GM12878 (cell line): Measurements from ENCODE around the gene SMG9. TPM values are rescaled to one million over a fixed set of nuclear protein-coding genes. Genes with fewer than 3 reads are reported as not detected.

Experiments used
- ATAC-seq: fragments of 200-7000 bp; cut with Tn5 transposase; 3 replicates; pipeline ENCODE4 v1.9.1; 2020; ENCODE audit warnings: mild to moderate bottlenecking, moderate library complexity
- BruUV-seq: library from RNA; stranded (reverse); fragments of 400-500 nt; replicated peaks from 2 replicates; lab custom pipeline; 2021; lab: Mats Ljungman, UMichigan
- CTCF ChIA-PET: fragments of 300-600 bp; sonication (Branson Sonifier 250); formaldehyde crosslinking; extraction: SDS; loops from one replicate; lab custom pipeline; 2021; ENCODE audit warnings: inconsistent platforms; lab: Yijun Ruan, JAX
- POLR2A ChIA-PET: fragments of 350-600 bp; formaldehyde crosslinking; extraction: SDS; loops from one replicate; lab custom pipeline; 2021; ENCODE audit warnings: inconsistent platforms; lab: Charles Lee
- RAD21 ChIA-PET: fragments of 300-600 bp; sonication (Branson Sonifier 250); formaldehyde crosslinking; loops from one replicate; lab custom pipeline; 2023; ENCODE audit warnings: antibody characterized with exemption; ENCODE audit not compliant: unreplicated experiment; lab: Charles Lee
- SMC1A ChIA-PET: fragments of 300-600 bp; sonication (Branson Sonifier 250); formaldehyde crosslinking; loops from one replicate; lab custom pipeline; 2023; ENCODE audit not compliant: unreplicated experiment, uncharacterized antibody; lab: Charles Lee
- DNase-seq: peaks from one replicate; pipeline ENCODE4 v3.0.0-alpha.2; 2011; ENCODE audit warnings: low read depth, low spot score
- FAIRE-seq: peaks from 3 replicates; lab custom pipeline; 2011; peaks lifted over from hg19 to GRCh38; lab: Jason Lieb, UNC
- H2AFZ ChIP-seq: 2 replicates; pipeline ENCODE4 v1.6.0; 2011; ENCODE audit warnings: low read depth, low read length, control low read depth; ENCODE audit not compliant: control insufficient read depth
- H3K27ac ChIP-seq: 2 replicates; pipeline ENCODE4 v1.5.1; 2011; ENCODE audit warnings: control low read depth; ENCODE audit not compliant: control insufficient read depth, insufficient read depth
- H3K27me3 ChIP-seq, 2 experiments: replicated peaks in 1 of 2; 2 replicates each; pipeline versions ENCODE4 v1.6.0 to v1.6.1; 2011; ENCODE audit warnings: low read length in 1 of 2; ENCODE audit not compliant: control insufficient read depth in 2 of 2, insufficient read depth in 2 of 2
- H3K36me3 ChIP-seq, 2 experiments: 2 replicates each; pipeline ENCODE4 v1.5.1; 2011; ENCODE audit warnings: low read length in 1 of 2; ENCODE audit not compliant: control insufficient read depth in 2 of 2, insufficient read depth in 2 of 2
- H3K4me1 ChIP-seq: 2 replicates; pipeline ENCODE4 v1.6.1; 2011; ENCODE audit warnings: mild to moderate bottlenecking, low read length, moderate library complexity, mixed read lengths; ENCODE audit not compliant: control insufficient read depth, insufficient read depth
- H3K4me2 ChIP-seq: 2 replicates; pipeline ENCODE4 v1.6.0; 2011; ENCODE audit warnings: control low read depth; ENCODE audit not compliant: control insufficient read depth, insufficient read depth
- H3K4me3 ChIP-seq: fragments of 200-600 bp; sonication (generic); 2 replicates; pipeline ENCODE4 v1.5.1; 2016
- H3K79me2 ChIP-seq: 2 replicates; pipeline ENCODE4 v1.6.0; 2011; ENCODE audit warnings: low read length; ENCODE audit not compliant: control insufficient read depth, insufficient read depth
- H3K9ac ChIP-seq: 2 replicates; pipeline ENCODE4 v1.8.0; 2011; ENCODE audit warnings: low read length, control low read depth, mixed read lengths; ENCODE audit not compliant: control insufficient read depth, insufficient read depth
- H3K9me3 ChIP-seq: replicated peaks from 3 replicates; pipeline ENCODE4 v1.5.1; 2011; ENCODE audit warnings: mild to moderate bottlenecking, low read length; ENCODE audit not compliant: control insufficient read depth, insufficient read depth
- H4K20me1 ChIP-seq: 2 replicates; pipeline ENCODE4 v1.6.0; 2011; ENCODE audit not compliant: control insufficient read depth, insufficient read depth
- CHD4 ChIP-seq: fragments of 200-600 bp; sonication (generic); IDR thresholded peaks from 2 replicates; pipeline ENCODE4 v1.6.1; 2016; ENCODE audit warnings: mild to moderate bottlenecking
- MEF2A ChIP-seq: IDR thresholded peaks from 2 replicates; pipeline ENCODE4 v1.6.1; 2011; ENCODE audit warnings: low read depth, mild to moderate bottlenecking, low read length, moderate library complexity; ENCODE audit not compliant: insufficient read depth
- RAD21 ChIP-seq: IDR thresholded peaks from 2 replicates; pipeline ENCODE4 v1.6.1; 2011; ENCODE audit warnings: mild to moderate bottlenecking, low read depth, low read length, moderate library complexity; ENCODE audit not compliant: insufficient read depth
- SPI1 ChIP-seq: IDR thresholded peaks from 2 replicates; pipeline ENCODE4 v1.6.1; 2011; ENCODE audit warnings: low read depth, mild to moderate bottlenecking, low read length, moderate library complexity, borderline replicate concordance; ENCODE audit not compliant: insufficient read depth
- SREBF2 ChIP-seq: IDR thresholded peaks from 2 replicates; pipeline ENCODE4 v1.6.1; 2012; ENCODE audit warnings: mild to moderate bottlenecking, low read length
- WGBS: methylation state at CpG from one replicate; pipeline ENCODE4 v1.1.6; 2016; ENCODE audit warnings: low lambda C conversion rate; ENCODE audit not compliant: insufficient replicate concordance, insufficient coverage; ENCODE audit errors: missing lambda C conversion rate; 5-methylcytosine and 5-hydroxymethylcytosine counted together
- in situ Hi-C: fragments of 300-500 bp; cut with MboI; formaldehyde crosslinking; loops from 9 replicates; pipeline ENCODE4 v1.14.3; 2018; ENCODE audit warnings: mixed read lengths
- intact Hi-C: fragments of 100-400 bp; cut with micrococcal nuclease; formaldehyde crosslinking; loops from one replicate; pipeline ENCODE4 v1.14.2; 2022; ENCODE audit not compliant: unreplicated experiment
- polyA plus RNA-seq, 11 experiments: library from polyadenylated mRNA; depleted of rRNA in 4 of 11; unstranded in 6 of 11; stranded (reverse) in 5 of 11; fragments of >200 nt; fragmentation: Nextera tagmentation in 4 of 11; fragmentation: Illumina TruSeq in 1 of 11; extraction: Ambion mirVana in 4 of 11; extraction: Trizol in 1 of 11; gene quantifications; 1 replicate in 1 of 11; 2 replicates in 10 of 11; pipeline versions ENCODE4 v1.2.1 to v1.2.3, GENCODE V29; 2011 to 2016; ENCODE audit warnings: inconsistent platforms in 2 of 11, missing spikeins in 2 of 11, low read depth in 1 of 11
- total RNA-seq, 4 experiments: library from RNA; depleted of rRNA in 3 of 4; stranded (reverse); fragments of >200 nt in 3 of 4; fragmentation: Illumina TruSeq in 1 of 4; extraction: Trizol in 1 of 4; gene quantifications; 2 replicates each; pipeline versions ENCODE4 v1.2.1 to v1.2.3, GENCODE V29; 2013 to 2021
- TF ChIP-seq, protein P1 (sequence below): IDR thresholded peaks from 2 replicates; pipeline ENCODE4 v1.6.1; 2012; ENCODE audit warnings: low read length, inconsistent platforms

SMG9 gene
- total and polyA plus RNA-seq, 10 of the 15 experiments (the other 5 are each of a cell fraction or from before 2014, with no cell fraction given): 0.69 to 52.2 (median 28.1) TPM

DNA sequence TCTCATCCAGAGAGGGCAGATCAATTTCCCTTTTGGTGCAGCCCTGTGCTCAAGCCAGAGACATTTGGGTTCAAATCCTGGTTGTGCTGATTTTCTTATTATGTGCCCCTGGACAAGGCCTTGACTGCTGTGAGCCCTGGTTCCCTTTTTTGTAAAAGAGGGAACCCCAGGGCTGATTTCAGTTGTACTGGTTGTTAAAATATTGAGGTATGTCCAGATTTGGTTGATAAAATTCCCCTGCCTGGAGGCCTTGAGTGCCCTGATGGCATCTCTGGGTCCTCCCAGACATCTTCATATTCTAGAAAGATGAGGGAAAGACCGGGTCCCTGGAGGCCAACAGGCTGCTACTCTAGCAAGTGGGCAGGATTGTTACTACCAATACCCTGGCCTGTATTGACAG, 70.4 kb downstream of the SMG9 start:
- intact Hi-C loops (no loop called here), in situ Hi-C loops (no loop called here)
- Histone ChIP-seq H2AFZ (no peak overlapping the region), H4K20me1 (no peaks in the 10 kb centered on the region), H3K4me2 (no peak overlapping the region), H3K27ac (no peak overlapping the region), H3K27me3 (no peaks in the 10 kb centered on the region), H3K9ac (no peak overlapping the region), H3K4me1 (no peaks in the 10 kb centered on the region), H3K79me2 (no peaks in the 10 kb centered on the region), H3K36me3 (no peaks in the 10 kb centered on the region), H3K4me3 (no peak overlapping the region), H3K9me3 (no peaks in the 10 kb centered on the region)
- ChIA-PET RAD21 (no interaction called here), SMC1A (interaction anchor here (0.8 kb wide), 1 partner anchor 41 kb away, joined by 3 read pairs; no protein-coding TSS in a partner anchor), POLR2A (no interaction called here), CTCF (no interaction called here)
- ATAC-seq: peak; percentile 31
- WGBS: 0% methylated on average over 1 of the region's 1 CpG
- BruUV-seq: no TSS peak
- DNase-seq: no peak
- TF ChIP-seq CHD4: no peak
- TF ChIP-seq SPI1: peak; percentile 19; the same call in 1 of the 2 replicates
- TF ChIP-seq, protein P1, sequence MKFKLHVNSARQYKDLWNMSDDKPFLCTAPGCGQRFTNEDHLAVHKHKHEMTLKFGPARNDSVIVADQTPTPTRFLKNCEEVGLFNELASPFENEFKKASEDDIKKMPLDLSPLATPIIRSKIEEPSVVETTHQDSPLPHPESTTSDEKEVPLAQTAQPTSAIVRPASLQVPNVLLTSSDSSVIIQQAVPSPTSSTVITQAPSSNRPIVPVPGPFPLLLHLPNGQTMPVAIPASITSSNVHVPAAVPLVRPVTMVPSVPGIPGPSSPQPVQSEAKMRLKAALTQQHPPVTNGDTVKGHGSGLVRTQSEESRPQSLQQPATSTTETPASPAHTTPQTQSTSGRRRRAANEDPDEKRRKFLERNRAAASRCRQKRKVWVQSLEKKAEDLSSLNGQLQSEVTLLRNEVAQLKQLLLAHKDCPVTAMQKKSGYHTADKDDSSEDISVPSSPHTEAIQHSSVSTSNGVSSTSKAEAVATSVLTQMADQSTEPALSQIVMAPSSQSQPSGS: no peak
- FAIRE-seq: peak; percentile 38

DNA sequence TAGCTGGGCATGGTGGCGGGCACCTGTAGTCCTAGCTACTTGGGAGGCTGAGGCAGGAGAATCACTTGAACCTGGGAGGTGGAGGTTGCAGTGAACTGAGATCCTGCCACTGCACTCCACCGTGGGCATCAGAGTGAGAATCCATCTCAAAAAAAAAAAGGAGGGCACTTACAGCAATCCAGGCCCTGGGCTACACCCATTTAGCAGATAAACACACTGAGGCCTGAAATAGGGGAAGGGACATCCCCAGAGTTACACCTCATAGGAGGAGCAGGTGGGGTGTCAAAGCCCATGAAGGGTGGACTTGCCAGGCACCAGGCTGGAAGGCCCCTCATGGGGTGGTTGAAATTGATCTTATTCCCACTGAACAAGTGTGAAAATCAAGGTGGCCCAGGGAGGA, 70.9 kb downstream of the SMG9 start:
- Histone ChIP-seq H4K20me1 (no peaks in the 10 kb centered on the region), H3K4me1 (no peaks in the 10 kb centered on the region), H3K4me2 (no peak overlapping the region), H2AFZ (no peak overlapping the region), H3K27ac (no peak overlapping the region), H3K36me3 (no peaks in the 10 kb centered on the region), H3K27me3 (no peaks in the 10 kb centered on the region), H3K9me3 (no peaks in the 10 kb centered on the region), H3K9ac (no peak overlapping the region), H3K4me3 (no peak overlapping the region), H3K79me2 (no peaks in the 10 kb centered on the region)
- no peak for DNase-seq
- RAD21 ChIA-PET: no interaction called here
- CTCF ChIA-PET: no interaction called here
- ATAC-seq: no peak
- in situ Hi-C loops: no loop called here
- no TSS peak for BruUV-seq
- intact Hi-C loops: no loop called here
- SMC1A ChIA-PET: interaction anchor here (0.8 kb wide), 1 partner anchor 42 kb away, joined by 3 read pairs; no protein-coding TSS in a partner anchor
- no peak for TF ChIP-seq RAD21
- no peak for TF ChIP-seq SREBF2
- no peak for TF ChIP-seq MEF2A
- FAIRE-seq: no peak
- 46% methylated on average over 2 of the region's 2 CpGs for WGBS
- POLR2A ChIA-PET: no interaction called here
